HG03432 (cell line): ENCODE data around the gene PTCD1.
"Not testable (repeated sequence)": the region's sequence is repeated elsewhere in the genome, so short reads cannot be mapped to it uniquely, and the experiment has no call there.

ENCODE experiments used
- ATAC-seq: cut with Tn5 transposase; IDR thresholded peaks from one replicate; pipeline ENCODE4 v1.9.1; 2021; ENCODE audit warnings: mild to moderate bottlenecking, moderate library complexity; ENCODE audit not compliant: unreplicated experiment

Gene PTCD1

DNA sequence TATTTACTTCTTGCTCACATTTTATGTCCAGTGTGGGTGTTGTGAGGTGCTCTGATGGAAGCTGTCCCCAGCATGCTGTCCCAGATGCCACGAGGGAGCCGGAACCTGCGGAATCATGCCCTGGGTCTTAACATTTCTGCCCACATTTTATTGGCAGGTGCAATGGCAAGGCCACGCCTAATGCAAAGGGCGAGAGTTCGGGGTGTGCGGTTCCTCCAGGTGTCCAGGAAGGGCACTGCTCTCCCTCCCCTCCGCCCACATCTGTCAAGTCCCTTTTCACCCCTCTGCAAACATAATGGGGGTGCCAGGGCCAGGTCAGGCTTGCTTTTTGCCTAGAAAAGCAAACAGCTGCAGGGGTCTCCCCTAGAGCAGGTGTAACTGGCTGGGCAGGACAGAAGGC is 46.6 kb downstream of the PTCD1 start:
- no peak for ATAC-seq

GRCh38 chr7:99390941-99391602 is 47.5 kb downstream of the PTCD1 start:
- ATAC-seq, result no peak

DNA sequence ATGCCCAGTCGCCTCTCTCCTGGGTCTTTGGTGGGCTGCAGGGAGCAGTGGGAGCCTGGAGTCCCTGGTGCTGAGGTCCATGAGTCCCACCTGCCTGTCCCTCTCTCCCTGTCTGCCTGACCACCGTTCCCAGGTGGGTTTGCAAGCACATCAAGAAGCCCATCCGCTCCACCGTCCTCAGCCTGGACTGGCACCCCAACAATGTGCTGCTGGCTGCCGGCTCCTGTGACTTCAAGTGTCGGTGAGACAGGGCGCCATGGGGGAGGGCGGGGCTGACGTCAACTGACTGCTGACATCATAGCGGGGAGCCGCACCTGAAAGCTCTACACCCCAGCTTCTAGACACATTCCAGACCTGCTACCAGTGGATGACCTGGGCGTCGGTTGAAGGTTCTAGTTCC is 48.8 kb downstream of the PTCD1 start:
- ATAC-seq, result no peak

- ATAC-seq, result no peak
Observed at GRCh38 chr7:99387912-99388311, 50.7 kb downstream of the PTCD1 start.

DNA sequence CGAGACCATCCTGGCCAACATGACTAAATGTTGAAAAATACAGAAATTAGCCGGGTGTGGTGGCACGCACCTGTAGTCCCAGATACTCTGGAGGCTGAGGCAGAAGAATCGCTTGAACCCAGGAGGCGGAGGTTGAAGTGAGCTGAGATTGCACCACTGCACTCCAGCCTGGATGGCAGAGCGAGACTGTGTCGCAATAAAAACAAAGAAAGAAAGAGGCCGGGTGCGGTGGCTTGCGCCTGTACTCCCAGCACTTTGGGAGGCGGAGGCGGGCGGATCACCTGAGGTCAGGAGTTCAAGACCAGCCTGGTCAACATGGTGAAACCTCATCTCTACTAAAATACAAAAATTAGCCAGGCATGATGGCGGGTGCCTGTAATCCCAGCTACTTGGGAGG is 51.4 kb downstream of the PTCD1 start:
- not testable (repeated sequence) for ATAC-seq

GRCh38 chr7:99386584-99387238 is 51.9 kb downstream of the PTCD1 start:
- no peak for ATAC-seq

GRCh38 chr7:99385564-99385963 is 53.0 kb downstream of the PTCD1 start:
- no peak for ATAC-seq

DNA sequence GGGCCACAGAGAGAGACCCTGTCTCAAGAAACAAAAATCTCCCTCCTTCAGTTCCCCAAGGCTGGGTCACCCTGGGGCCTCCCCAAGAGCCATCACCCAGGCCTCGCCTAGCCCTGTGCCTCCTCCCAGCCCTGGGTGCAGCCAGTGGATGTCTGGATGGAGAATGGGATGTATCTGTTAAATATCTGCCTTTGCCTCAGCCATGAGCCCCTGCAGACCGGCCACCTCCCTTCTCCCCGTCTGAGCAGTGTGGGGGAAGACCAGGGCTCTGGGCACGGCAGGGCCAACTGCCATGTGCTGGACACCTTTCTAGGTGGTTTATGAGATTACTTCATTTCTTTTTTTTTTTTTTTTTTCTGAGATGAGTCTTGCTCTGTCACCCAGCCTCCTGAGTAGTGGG is 54.1 kb downstream of the PTCD1 start:
- ATAC-seq, result no peak

- no peak for ATAC-seq
Observed at GRCh38 chr7:99383791-99384370, 54.7 kb downstream of the PTCD1 start.

GRCh38 chr7:99383203-99383602 is 55.4 kb downstream of the PTCD1 start:
- no peak for ATAC-seq

- no peak for ATAC-seq
Observed at GRCh38 chr7:99381664-99382075, 56.9 kb downstream of the PTCD1 start.

DNA sequence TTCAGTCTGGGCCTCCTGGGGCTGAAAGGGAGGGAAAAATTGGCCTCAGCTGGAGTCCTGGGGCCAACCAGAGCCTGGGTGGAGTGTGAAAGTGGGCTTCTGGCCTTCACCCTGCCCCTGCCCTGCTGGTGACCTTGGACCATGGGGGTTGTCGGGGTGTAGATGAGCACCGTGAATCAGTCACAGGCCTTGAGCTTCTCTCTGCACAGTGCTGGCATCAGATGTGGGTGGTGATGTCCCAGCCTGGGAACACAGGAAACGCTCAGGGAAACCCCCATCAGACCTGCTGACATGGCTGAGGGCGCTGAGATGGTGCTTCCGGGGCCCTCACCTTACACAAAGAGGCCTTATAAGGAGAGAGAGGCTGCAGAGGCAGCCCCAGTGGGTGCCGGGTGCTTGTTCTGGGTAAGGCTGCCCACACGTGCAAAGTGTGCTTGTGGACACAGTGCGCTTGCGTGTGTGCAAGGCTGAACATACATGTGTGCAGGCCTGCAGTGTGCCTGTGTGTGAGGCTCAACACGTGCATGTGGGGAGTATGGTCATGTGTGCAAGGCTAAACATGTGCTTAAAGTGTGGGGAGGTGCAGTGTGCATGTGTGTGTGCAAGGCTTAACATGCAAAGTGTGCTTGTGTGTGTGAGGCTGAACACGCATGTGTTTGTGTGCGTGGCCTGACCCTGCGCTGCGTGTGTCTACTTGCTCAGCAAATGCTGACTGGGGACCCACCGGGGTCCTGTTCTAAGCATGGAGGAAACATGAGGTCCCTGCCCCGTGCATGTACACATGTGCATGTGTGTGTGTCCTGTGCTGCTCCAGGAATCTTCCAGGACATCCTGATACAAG is 57.6 kb downstream of the PTCD1 start:
- ATAC-seq, result peak; percentile 81

GRCh38 chr7:99380032-99380822 is 58.4 kb downstream of the PTCD1 start:
- ATAC-seq, result peak; percentile 44

- not testable (repeated sequence) for ATAC-seq
Observed at GRCh38 chr7:99379693-99380031, 58.9 kb downstream of the PTCD1 start.

- no peak for ATAC-seq
Observed at GRCh38 chr7:99379043-99379577, 59.5 kb downstream of the PTCD1 start.

DNA sequence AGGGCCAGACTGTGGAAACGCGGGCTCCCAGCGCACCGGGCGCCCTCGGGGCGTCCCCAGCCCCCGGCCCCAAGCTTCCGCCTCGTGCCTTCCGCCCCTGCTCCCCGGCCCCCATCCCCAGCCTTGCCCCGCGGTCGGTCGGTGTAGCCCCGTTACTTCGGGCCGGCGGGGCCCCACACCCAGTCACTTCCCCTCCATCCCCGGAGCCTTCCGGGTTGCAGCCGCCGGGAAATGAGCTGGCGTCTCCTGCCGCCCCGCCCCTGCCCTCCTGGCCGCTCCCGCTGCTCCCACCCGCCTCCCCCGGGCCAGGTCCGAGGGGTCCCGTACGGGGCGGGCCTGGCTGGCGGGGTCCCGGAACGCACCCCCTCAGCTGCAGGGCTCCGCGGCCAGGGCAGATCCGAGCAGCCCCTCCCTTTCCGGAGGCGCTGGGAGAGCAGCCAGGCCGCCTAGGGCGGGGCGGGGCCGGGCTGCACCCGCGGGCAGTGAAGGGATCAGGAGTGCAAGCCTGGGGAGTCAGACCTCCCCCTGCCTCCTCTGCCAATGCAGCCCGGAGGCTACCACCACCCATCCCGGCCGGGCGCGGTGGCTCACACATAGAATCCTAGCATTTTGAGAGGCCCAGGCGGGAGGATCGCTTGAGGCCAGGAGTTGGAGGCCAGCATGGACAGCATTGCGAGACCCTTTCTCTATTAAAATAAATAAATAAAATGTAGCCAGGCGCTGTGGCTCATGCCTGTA is 63.4 kb downstream of the PTCD1 start:
- ATAC-seq, result peak; percentile 60

- ATAC-seq, result peak; percentile 70
Observed at GRCh38 chr7:99374111-99375064, 64.2 kb downstream of the PTCD1 start, which contains the start of gene ARPC1B. Gene ARPC1B (plus strand): TSS chr7:99374730. CDS start chr7:99385715, 10,985 bp downstream.
